ENCODE data around the gene METTL13.

DNA sequence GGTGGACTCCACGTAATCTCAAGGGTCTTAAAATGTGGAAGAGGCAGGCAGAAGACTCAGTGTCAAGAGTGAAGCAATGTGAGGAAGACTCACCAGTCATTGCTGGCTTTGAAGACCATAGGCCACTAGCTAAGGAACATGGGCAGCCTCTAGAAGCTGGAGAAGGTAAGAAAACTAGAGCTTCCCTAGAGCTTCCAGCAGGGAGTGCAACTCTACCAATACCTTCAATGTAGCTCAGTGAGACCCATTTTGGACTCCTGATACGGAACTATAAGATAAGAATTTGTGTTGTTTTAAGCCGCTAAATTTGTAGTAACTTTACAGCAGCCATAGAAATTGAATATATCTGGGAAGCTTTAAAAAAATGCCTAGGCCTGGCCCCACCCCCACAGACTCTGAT, 18.9 kb downstream of the METTL13 start:
- TF ChIP-seq, protein P1, sequence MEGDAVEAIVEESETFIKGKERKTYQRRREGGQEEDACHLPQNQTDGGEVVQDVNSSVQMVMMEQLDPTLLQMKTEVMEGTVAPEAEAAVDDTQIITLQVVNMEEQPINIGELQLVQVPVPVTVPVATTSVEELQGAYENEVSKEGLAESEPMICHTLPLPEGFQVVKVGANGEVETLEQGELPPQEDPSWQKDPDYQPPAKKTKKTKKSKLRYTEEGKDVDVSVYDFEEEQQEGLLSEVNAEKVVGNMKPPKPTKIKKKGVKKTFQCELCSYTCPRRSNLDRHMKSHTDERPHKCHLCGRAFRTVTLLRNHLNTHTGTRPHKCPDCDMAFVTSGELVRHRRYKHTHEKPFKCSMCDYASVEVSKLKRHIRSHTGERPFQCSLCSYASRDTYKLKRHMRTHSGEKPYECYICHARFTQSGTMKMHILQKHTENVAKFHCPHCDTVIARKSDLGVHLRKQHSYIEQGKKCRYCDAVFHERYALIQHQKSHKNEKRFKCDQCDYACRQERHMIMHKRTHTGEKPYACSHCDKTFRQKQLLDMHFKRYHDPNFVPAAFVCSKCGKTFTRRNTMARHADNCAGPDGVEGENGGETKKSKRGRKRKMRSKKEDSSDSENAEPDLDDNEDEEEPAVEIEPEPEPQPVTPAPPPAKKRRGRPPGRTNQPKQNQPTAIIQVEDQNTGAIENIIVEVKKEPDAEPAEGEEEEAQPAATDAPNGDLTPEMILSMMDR (IDR thresholded peaks at IDR 0.05; ENCODE audit: low read length) = no peak
- no peak for TF ChIP-seq EZH2 (IDR thresholded peaks at IDR 0.05; ENCODE audit: borderline replicate concordance, low read length)

Data from OCI-LY1 (cell line).